ENCODE results near the gene NKX6-1.

DNA sequence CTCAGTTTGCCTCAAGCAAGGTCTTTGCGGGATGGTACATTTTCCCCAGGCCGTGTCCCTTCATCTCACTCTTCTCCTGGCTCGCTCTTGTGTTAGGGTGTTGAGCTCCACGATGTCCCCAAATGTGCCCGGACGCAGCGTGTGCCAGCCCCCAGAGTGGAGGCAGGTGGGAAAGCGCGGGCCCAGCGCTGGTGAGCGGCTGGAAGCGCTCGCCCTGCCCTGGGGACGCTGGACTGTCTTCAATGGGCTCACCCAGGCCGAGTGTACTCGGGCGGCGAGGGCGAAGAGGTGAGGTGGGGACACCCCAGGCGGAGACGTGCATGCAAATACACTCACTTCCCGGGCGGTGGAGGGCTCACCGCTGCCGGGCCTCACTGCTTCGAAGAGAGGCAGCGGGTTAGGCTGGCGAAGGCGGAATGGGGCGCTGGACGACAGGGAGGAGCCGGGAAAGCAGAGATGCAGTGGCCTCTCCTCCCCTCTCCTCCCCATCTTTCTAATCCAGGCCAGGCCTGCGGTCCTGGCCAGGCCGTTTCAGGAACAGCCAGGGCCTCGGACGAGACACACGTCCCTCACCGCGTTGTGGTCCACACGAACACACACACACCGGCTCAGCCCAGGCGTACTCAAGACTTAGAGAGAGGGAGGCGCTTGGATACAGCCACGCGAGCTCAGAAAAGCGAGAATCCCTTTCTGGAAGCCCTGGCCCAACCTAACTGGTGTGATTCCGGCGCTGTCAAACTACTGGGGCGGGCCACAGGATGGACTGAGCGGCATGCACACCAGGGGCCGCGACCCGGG lies 2.2 kb downstream of the NKX6-1 start:
- TF ChIP-seq CTCF (IDR thresholded peaks at IDR 0.05; ENCODE audit: low read depth, low read length, poor library complexity, severe bottlenecking) (no peak), EZH2phosphoT487 (IDR thresholded peaks at IDR 0.05; ENCODE audit: borderline replicate concordance, low read length) (no peak)
